Prostate gland (tissue), 2 donors: ENCODE results near the gene CTSW. TPM values are rescaled to one million over a fixed set of nuclear protein-coding genes. Genes with fewer than 3 reads are reported as not detected.
A peak's percentile ranks its signal among the peaks of the same experiment; 100 is the strongest.

Source experiments
- DNase-seq: peaks from one replicate; pipeline ENCODE4 v3.0.0-alpha.2; 2019; ENCODE audit warnings: low spot score
- H3K27ac ChIP-seq, 2 donors: fragments of 200-600 bp; sonication (generic); 2 replicates each; pipeline ENCODE4 v1.5.1; 2017 to 2019
- H3K27me3 ChIP-seq: fragments of 200-600 bp; sonication (generic); replicated peaks from 2 replicates; pipeline ENCODE4 v1.5.1; 2019; ENCODE audit not compliant: insufficient read depth
- H3K36me3 ChIP-seq, 2 donors: fragments of 200-600 bp; sonication (generic); 1 replicate in 1 of 2; 2 replicates in 1 of 2; pipeline versions ENCODE4 v1.5.1 to v1.8.1; 2017 to 2019
- H3K4me1 ChIP-seq: fragments of 200-600 bp; sonication (generic); replicated peaks from 2 replicates; pipeline ENCODE4 v1.5.1; 2019
- H3K4me3 ChIP-seq, 2 donors: fragments of 200-600 bp; sonication (generic); 2 replicates each; pipeline ENCODE4 v1.5.1; 2017 to 2019
- H3K9me3 ChIP-seq: fragments of 200-600 bp; sonication (generic); 2 replicates; pipeline ENCODE4 v1.5.1; 2017
- POLR2A ChIP-seq: fragments of 450-650 bp; IDR thresholded peaks from one replicate; pipeline ENCODE4 v1.6.1; 2016; ENCODE audit warnings: antibody characterized with exemption, mild to moderate bottlenecking
- POLR2AphosphoS5 ChIP-seq: sonication (generic); formaldehyde crosslinking; IDR thresholded peaks from one replicate; pipeline ENCODE4 v1.6.1; 2017; ENCODE audit warnings: antibody characterized with exemption
- WGBS: methylation state at CpG from one replicate; pipeline ENCODE4 v1.1.5; 2018; 5-methylcytosine and 5-hydroxymethylcytosine counted together
- intact Hi-C: fragments of 100-400 bp; cut with DNase I; formaldehyde crosslinking; loops from one replicate; pipeline ENCODE4 v1.14.2; 2022
- total RNA-seq, 2 donors: library from RNA; depleted of rRNA; stranded (reverse); fragments of >200 nt; gene quantifications; one replicate each; pipeline ENCODE4 v1.1.0, GENCODE V29; 2016
- TF ChIP-seq, protein P1 (sequence below), 4 experiments: fragments of 200-600 bp in 2 of 4; fragments of 450-650 bp in 2 of 4; sonication (generic) in 2 of 4; IDR thresholded peaks; 1 replicate in 3 of 4; 2 replicates in 1 of 4; pipeline ENCODE4 v1.5.1; 2016 to 2019; ENCODE audit warnings: antibody characterized with exemption in 4 of 4, mild to moderate bottlenecking in 2 of 4, moderate library complexity in 2 of 4

CTSW gene
- total RNA-seq, 2 donors from 2014 or later = 1.3 to 1.8 TPM

- Histone ChIP-seq H3K4me3 (no peak overlapping the region), H3K36me3 (peaks cover 8 to 35% of the 10 kb centered on the region in 2 donors), H3K9me3 (no peaks in the 10 kb centered on the region), H3K4me1 (peaks cover 5% of the 10 kb centered on the region), H3K27ac (no peak overlapping the region), H3K27me3 (no peaks in the 10 kb centered on the region)
- intact Hi-C loops = no loop called here
- TF ChIP-seq POLR2AphosphoS5 = no peak
- TF ChIP-seq, protein P1, sequence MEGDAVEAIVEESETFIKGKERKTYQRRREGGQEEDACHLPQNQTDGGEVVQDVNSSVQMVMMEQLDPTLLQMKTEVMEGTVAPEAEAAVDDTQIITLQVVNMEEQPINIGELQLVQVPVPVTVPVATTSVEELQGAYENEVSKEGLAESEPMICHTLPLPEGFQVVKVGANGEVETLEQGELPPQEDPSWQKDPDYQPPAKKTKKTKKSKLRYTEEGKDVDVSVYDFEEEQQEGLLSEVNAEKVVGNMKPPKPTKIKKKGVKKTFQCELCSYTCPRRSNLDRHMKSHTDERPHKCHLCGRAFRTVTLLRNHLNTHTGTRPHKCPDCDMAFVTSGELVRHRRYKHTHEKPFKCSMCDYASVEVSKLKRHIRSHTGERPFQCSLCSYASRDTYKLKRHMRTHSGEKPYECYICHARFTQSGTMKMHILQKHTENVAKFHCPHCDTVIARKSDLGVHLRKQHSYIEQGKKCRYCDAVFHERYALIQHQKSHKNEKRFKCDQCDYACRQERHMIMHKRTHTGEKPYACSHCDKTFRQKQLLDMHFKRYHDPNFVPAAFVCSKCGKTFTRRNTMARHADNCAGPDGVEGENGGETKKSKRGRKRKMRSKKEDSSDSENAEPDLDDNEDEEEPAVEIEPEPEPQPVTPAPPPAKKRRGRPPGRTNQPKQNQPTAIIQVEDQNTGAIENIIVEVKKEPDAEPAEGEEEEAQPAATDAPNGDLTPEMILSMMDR (IDR thresholded peaks at IDR 0.05) = no peak
- TF ChIP-seq POLR2A = no peak
- 82% methylated on average over 6 of the region's 6 CpGs for WGBS
- no peak for DNase-seq
These were observed 26.2 kb upstream of the CTSW start for GRCh38 chr11:65853246-65853979.

- Histone ChIP-seq H3K4me1 (peaks cover 5% of the 10 kb centered on the region), H3K36me3 (peaks cover 8 to 35% of the 10 kb centered on the region in 2 donors), H3K9me3 (no peaks in the 10 kb centered on the region), H3K27me3 (no peaks in the 10 kb centered on the region), H3K27ac (no peak overlapping the region), H3K4me3 (no peak overlapping the region)
- TF ChIP-seq POLR2AphosphoS5 (no peak), POLR2A (no peak)
- TF ChIP-seq, protein P1 (IDR thresholded peaks at IDR 0.05) = no peak
- no peak for DNase-seq
- WGBS = 85% methylated on average over 4 of the region's 4 CpGs
- intact Hi-C loops = no loop called here
These were observed 25.5 kb upstream of the CTSW start for GRCh38 chr11:65854161-65854592.

DNA sequence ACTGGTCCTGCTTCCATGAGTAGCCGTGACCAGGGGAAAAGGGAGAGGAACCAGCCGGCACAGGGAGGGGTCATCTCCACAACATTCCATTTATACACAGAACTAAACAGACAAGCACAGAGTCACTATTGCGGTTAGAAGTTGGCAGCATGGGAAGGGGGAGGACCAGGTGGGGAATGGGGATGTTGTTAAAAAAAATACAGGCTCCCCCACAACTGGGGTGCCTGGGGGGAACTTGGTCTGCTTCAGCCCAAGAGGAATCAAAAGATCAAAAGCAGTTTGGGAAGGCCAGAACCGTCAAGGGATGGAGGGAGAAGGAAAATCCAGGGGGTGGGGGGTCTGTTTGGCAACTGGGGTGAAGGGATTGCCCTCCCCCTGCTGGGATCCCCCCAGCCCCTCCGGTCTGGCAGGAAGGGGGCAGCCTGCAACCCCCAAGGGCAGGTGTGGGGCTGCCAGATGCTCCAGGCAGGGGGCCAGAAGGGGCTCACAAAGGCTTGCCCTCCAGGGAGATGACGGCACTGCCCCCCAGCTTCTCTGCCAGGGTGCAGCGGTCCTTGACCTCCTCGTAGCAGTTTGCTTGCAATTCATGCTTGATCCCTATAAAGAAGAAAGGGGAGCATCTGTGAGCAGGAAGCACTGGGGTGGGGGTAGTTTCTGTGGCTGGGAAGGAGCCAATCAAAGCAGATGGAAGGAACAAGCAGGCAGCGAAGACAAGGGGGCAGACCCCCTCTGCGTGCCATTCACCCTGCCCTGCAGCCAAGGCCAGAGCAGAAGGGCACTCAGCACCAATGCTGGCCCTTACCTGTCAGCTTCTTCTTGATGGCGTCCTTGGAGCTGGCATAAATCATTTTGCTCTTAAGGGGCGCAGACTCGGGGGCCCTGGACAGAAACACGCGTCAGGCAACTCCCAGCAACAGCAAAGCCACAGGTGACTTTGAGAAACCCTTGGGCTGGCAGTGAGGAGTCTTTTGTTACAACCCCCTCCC is 24.5 kb upstream of the CTSW start:
- no peaks in the 10 kb centered on the region for H3K9me3 ChIP-seq
- intact Hi-C loops = no loop called here
- no peaks in the 10 kb centered on the region for H3K27me3 ChIP-seq
- H3K4me3 ChIP-seq = no peak overlapping the region
- no peak overlapping the region for H3K27ac ChIP-seq
- peaks cover 8 to 35% of the 10 kb centered on the region in 2 donors for H3K36me3 ChIP-seq
- no peak for DNase-seq
- TF ChIP-seq POLR2A (no peak), POLR2AphosphoS5 (no peak)
- TF ChIP-seq, protein P1 (IDR thresholded peaks at IDR 0.05) = no peak
- 68% methylated on average over 15 of the region's 15 CpGs for WGBS
- peaks cover 5% of the 10 kb centered on the region for H3K4me1 ChIP-seq

GRCh38 chr11:65855927-65856363 is 23.7 kb upstream of the CTSW start:
- Histone ChIP-seq H3K4me1 (peaks cover 5% of the 10 kb centered on the region), H3K36me3 (peaks cover 8 to 35% of the 10 kb centered on the region in 2 donors), H3K27ac (peak overlapping the region in 1 of 2 donors; percentile 94), H3K27me3 (no peaks in the 10 kb centered on the region), H3K9me3 (no peaks in the 10 kb centered on the region), H3K4me3 (peak overlapping the region in 1 of 2 donors; percentile 99)
- TF ChIP-seq POLR2AphosphoS5 (no peak), POLR2A (no peak)
- TF ChIP-seq, protein P1 (IDR thresholded peaks at IDR 0.05) = no peak
- intact Hi-C loops = loop anchor here (2.0 kb wide), 1 partner anchor 33 kb away; the partner anchor contains the start of gene FIBP
- WGBS = 85% methylated on average over 15 of the region's 15 CpGs
- no peak for DNase-seq
